GM15510 (cell line): ENCODE measurements around the gene SYNJ1.

Experiments
- POLR2A ChIP-seq: IDR thresholded peaks from 3 replicates; pipeline ENCODE4 v1.6.1; 2011; ENCODE audit warnings: borderline replicate concordance; ENCODE audit not compliant: insufficient read length; ENCODE audit errors: extremely low read depth

SYNJ1 gene

GRCh38 chr21:32658524-32658923, 69.3 kb downstream of the SYNJ1 start:
- no peak for TF ChIP-seq POLR2A

DNA sequence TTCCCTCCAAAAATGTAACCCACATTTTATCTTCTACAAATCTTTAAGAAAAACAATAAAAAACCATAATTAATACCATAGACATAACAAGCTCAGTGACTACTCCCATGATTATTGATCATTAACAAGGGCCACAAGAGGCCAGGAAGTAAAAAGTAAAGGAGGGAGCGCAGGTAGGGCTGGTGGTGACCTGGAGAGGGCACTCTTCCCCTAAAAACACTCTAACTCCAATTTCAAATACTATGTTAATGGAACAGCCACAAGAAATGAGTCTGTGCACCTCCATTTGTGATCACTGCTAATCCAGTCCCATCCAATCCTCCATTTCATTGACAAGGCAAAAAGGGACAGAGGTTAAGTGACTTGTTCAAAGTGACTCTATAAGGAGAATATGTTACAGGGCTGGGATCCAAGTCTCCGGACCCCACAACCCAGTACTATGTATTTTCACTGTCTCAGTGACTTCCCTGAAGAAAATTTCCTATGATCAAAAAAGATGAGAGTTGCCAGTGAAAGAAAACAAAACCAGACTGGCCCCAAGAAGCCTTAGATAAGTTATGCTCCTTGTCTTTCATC, 74.4 kb downstream of the SYNJ1 start:
- TF ChIP-seq POLR2A = no peak

- no peak for TF ChIP-seq POLR2A
These were observed 79.6 kb downstream of the SYNJ1 start for GRCh38 chr21:32648165-32648564.

DNA sequence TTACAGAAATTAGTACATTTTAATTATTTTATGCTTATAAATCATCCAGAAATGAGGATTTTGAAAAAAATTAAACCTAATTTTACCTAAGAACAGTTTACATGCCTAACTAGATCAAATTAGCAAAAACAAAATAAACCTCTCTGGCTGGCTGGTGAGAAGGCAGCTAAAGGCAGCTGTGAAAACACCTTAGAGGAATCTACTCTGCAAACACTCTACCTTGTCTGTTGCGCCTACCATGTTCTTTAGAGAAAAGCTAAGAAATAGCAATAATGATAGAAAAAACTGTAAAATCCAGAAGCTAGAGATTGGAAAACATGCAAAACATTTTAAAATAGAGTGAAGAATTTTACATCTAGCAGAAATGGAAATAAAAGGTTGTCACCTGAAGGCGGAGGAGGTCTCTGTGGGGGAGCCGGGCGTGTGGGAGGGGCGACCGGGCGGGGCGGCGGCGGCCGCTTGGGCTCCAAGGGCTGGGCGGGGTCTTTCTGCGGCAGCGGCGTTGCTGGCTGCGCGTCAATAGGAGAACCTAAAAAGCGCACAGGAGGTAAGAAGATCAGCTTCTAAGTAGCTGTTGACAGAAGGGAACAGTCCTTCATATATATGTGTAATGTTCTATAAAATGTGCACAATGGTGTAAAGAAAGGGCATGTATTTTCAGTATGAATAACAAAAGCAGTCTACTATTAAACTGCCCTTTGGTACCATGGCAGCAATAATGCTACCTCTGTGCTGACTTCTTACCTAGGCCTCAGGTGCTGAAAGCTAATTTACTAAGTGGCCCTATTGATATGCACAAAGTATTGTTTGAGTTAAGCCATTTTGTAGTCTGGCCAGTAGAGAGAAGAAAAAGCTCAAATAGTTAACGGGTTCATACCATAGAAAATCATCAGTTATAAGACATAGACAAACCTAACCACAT, 82.3 kb downstream of the SYNJ1 start:
- TF ChIP-seq POLR2A = no peak

- no peak for TF ChIP-seq POLR2A
These were observed 85.8 kb downstream of the SYNJ1 start for GRCh38 chr21:32641710-32642698.

GRCh38 chr21:32626621-32627196, 101.1 kb downstream of the SYNJ1 start:
- TF ChIP-seq POLR2A = no peak

GRCh38 chr21:32613436-32614043, 114.3 kb downstream of the SYNJ1 start:
- no peak for TF ChIP-seq POLR2A

- TF ChIP-seq POLR2A = no peak
These were observed 114.8 kb downstream of the SYNJ1 start for GRCh38 chr21:32612999-32613337.

DNA sequence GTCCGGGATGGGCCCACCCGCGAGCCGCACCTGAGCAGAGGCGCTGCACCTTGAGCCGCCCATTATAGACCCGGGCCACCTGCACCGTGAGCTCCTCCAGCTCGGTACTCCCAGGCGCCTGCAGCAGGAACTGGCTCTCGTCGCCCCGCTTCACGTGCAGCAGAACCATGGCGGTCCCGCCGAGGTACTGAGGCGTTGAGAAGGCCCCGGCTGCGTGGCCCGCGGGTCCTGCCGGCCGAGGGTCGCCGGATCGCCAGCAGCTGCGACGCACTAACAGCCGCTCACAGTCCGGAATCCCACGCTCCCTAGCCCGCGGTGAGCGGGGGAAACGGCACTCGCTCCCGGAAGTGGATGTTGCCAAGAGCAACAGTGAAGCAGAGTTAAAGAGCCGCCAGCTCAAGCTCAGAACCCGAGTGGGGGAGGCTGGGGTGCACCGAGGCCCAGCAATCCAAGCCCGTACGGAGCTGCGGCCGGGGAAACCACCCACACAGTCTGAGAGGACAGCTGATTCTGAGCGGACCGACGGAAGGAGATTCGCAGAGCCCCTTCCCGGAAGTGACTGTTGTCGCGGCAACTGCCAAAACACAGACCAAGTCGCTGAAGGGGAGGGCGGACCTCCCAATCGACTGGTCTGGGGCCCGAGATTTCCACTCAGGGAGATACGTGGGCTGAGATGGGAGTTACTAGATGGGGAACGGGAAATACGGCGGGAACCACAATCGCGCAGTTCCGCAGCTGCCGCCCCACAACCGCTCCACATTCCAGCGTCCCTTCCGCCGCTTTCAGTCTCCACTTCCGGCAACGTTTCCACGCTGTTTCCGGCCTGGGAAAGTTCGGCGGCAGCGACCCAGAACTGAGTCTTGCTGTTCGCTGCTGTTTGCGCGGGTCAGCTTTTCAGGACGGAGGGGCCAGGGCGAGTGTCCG, 115.5 kb downstream of the SYNJ1 start, which contains the start of gene CFAP298:
Gene CFAP298, minus strand, starts transcription at position 303 of the 924 bp plus-strand sequence. Its CDS starts 134 bp downstream, at position 169.
- peak; percentile 69 for TF ChIP-seq POLR2A

DNA sequence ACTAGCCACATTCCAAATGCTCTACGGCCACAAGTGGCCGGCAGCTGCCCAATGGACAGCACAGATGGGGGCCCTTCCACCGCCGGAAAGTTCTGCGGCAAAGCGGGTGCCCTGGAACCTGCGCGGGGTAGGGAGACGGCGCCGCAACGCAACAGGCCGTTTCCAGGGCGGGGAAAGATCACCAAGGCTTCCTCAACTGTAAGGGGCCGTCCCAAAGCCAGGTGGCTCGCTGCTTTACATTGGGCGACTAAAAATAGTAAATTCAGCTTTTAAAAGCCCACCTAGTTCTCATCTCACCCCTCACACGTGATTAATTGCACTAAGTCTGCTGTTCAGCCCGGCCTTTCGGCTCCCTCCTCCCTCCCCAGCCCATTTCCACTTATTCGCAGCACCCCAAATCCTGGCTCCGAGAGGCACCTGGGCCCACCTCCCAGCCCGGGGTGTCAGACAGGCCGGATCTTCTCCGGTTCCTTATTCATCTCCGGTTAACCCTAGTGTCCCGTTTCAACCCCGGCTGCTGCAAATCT, 116.3 kb downstream of the SYNJ1 start:
- TF ChIP-seq POLR2A = no peak

DNA sequence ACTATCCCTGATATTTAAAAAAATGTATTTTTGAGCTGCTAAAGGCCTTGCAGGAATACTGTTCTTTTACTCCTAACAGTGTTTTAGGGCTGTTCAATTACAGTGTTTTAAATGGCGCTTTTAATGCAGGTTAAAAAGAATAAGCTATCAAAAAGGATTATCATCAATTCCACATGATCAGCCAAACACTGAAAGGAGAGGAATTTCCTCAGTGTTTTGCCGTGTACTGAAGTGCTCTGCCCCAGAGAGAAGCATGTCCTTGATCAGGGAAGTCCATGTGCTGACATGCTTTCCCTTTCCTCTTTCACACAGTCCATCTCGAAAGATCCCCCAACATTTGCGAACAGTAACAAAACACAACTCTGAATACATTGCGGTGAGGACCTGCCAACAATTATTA, 119.0 kb downstream of the SYNJ1 start:
- TF ChIP-seq POLR2A = no peak

DNA sequence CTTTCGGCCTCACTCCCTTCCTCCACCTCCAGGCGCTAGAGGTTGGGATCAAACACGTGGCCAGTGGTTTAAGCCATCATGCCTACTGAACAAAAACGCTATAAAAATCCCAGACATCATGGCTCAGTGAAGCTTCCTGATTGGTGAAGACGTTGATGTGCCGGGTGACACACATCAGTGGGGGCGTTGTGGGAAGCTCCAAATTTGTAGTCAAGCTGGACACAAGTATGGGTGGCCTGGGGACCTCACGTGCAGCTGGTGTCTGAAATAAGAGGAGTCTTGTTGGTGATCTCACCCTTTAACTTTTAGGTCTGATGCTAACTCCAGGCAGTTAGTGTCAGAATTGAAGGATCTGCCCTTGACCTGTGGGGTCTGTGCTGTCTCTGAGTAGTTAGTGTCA, 122.3 kb downstream of the SYNJ1 start:
- TF ChIP-seq POLR2A = no peak

- no peak for TF ChIP-seq POLR2A
These were observed 123.3 kb downstream of the SYNJ1 start for GRCh38 chr21:32604464-32604863.

- no peak for TF ChIP-seq POLR2A
These were observed 124.7 kb downstream of the SYNJ1 start for GRCh38 chr21:32603131-32603530.

GRCh38 chr21:32602099-32602498, 125.7 kb downstream of the SYNJ1 start:
- no peak for TF ChIP-seq POLR2A
